Esophagus mucosa (tissue), 1 donor: ENCODE measurements around the gene SERPINA1. TPM values are rescaled to one million over a fixed set of nuclear protein-coding genes. Genes with fewer than 3 reads are reported as not detected.
"Not testable (repeated sequence)": the region's sequence is repeated elsewhere in the genome, so short reads cannot be mapped to it uniquely, and the experiment has no call there.

ENCODE experiments used
- ATAC-seq: fragments of 200-7000 bp; cut with Tn5 transposase; one replicate; pipeline ENCODE4 v1.9.1; 2020
- total RNA-seq: library from RNA; stranded (reverse); gene quantifications from one replicate; pipeline ENCODE4 v1.2.4, GENCODE V29; 2023
- donor health status: DM: yes; HTN: yes; CAD: no.

The SERPINA1 gene
- total RNA-seq, 1 donor from 2014 or later, result 4.3 TPM

DNA sequence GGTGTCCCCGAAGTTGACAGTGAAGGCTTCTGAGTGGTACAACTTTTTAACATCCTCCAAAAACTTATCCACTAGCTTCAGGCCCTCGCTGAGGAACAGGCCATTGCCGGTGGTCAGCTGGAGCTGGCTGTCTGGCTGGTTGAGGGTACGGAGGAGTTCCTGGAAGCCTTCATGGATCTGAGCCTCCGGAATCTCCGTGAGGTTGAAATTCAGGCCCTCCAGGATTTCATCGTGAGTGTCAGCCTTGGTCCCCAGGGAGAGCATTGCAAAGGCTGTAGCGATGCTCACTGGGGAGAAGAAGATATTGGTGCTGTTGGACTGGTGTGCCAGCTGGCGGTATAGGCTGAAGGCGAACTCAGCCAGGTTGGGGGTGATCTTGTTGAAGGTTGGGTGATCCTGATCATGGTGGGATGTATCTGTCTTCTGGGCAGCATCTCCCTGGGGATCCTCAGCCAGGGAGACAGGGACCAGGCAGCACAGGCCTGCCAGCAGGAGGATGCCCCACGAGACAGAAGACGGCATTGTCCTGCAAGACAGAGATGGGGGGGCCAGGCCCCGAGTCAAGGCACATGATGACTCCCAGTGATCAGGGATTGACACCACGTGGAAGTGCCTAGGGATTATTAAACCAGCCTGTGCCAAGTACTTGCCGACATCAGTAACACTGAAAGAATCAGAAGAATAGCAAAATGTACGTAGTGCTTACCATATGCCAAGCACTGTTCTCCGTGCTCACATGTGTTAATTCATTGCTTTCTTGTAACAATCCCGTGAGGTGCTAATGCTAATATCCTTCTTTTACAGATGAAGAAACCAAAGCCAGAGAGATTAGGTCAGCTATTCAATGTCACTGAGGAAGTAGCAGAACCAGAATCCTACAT, 5.4 kb downstream of the SERPINA1 start:
- no peak for ATAC-seq

DNA sequence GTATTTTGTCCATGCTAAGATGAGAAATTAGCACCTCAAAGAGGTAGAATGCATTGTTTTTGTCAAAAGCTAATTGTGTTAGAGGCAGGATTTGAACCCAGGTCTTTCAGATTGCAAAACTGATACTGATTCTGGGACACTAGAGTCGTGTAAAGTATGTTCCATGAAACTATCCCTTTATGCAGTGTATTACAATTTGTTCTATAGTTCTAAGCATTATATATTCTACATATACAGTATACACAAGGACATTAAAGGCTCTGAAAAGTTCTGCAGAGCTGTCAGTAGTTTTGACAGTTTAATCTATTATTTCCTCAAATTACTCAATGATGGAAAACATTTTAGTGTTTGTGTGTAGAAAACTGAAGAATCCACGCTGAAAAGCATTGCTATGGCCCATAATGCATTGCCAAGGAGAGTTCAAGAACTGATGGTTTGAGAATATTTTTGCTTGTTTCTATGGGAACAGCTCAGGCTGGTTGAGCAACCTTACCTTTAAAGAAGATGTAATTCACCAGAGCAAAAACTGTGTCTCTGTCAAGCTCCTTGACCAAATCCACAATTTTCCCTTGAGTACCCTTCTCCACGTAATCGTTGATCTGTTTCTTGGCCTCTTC, 6.2 kb downstream of the SERPINA1 start:
- no peak for ATAC-seq

DNA sequence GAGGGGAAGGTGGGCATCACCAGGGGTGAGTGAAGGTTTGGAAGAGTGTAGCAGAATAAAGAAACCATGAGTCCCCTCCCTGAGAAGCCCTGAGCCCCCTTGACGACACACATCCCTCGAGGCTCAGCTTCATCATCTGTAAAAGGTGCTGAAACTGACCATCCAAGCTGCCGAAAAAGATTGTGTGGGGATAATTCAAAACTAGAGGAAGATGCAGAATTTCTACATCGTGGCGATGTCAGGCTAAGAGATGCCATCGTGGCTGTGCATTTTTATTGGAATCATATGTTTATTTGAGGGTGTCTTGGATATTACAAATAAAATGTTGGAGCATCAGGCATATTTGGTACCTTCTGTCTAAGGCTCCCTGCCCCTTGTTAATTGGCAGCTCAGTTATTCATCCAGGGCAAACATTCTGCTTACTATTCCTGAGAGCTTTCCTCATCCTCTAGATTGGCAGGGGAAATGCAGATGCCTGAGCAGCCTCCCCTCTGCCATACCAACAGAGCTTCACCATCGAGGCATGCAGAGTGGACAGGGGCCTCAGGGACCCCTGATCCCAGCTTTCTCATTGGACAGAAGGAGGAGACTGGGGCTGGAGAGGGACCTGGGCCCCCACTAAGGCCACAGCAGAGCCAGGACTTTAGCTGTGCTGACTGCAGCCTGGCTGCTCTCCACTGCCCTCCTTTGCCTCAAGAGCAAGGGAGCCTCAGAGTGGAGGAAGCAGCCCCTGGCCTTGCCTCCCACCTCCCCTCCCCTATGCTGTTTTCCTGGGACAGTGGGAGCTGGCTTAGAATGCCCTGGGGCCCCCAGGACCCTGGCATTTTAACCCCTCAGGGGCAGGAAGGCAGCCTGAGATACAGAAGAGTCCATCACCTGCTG, 7.0 kb downstream of the SERPINA1 start:
- ATAC-seq, result no peak

DNA sequence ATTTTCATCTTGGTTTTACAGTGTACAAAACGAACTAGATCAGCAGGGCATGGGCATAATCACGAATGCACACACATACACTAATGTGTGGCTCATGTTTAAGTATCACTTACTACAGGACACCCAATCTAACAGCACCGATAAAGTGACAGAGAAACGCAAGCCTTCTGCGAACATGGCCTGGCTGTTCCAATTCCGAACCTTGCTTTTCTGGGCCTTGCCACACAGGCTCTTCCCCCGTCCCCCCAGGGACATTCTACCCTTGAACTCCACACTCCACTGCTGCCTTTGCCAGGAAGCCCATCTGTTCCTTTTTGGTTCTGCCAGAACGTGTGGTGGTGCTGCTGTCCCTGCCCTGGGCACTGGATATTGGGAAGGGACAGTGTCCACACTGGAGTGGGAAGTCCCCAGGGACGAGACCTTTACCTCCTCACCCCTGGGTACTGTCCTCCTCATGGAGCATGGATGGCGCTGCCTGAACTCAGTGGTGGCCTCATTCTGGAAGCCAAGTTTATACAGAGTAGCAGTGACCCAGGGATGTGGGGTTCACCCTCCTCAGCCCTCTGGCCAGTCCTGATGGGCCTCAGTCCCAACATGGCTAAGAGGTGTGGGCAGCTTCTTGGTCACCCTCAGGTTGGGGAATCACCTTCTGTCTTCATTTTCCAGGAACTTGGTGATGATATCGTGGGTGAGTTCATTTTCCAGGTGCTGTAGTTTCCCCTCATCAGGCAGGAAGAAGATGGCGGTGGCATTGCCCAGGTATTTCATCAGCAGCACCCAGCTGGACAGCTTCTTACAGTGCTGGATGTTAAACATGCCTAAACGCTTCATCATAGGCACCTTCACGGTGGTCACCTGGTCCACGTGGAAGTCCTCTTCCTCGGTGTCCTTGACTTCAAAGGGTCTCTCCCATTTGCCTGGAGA, 7.9 kb downstream of the SERPINA1 start:
- no peak for ATAC-seq

DNA sequence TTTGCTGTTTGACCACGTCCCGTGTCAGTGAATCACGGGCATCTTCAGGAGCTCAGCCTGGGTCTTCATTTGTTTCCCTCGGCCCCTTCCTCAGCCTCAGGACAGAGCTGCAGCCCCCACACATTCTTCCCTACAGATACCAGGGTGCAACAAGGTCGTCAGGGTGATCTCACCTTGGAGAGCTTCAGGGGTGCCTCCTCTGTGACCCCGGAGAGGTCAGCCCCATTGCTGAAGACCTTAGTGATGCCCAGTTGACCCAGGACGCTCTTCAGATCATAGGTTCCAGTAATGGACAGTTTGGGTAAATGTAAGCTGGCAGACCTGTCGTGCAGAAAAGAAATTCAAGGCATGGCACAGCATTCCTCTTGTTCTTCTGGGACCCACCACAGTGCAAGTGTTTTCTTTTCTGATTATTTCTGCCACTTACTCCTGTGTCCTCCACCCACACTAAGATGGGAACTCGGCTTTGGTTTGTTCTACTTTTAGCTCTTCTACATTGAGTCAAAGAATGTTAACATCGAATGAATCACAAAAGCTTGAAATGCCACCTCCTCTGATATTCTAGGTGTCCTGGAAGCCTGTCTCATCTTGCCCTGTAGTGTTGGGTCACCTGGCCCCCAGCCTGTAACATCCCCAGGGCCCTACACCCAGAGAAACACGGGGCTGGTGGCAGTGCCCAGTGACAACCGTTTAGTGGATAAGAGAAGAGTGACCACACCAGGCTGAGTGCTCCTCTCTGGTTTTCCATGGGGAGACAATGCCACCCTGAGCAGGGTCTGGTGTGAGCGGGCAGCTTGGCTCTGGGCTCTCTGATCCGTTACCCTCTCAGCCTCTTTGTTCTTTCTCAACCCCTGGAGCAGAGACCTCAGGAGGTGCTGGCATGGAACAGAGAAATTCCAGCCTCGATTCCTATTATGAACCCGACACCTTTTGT, 8.8 kb downstream of the SERPINA1 start:
- no peak for ATAC-seq

DNA sequence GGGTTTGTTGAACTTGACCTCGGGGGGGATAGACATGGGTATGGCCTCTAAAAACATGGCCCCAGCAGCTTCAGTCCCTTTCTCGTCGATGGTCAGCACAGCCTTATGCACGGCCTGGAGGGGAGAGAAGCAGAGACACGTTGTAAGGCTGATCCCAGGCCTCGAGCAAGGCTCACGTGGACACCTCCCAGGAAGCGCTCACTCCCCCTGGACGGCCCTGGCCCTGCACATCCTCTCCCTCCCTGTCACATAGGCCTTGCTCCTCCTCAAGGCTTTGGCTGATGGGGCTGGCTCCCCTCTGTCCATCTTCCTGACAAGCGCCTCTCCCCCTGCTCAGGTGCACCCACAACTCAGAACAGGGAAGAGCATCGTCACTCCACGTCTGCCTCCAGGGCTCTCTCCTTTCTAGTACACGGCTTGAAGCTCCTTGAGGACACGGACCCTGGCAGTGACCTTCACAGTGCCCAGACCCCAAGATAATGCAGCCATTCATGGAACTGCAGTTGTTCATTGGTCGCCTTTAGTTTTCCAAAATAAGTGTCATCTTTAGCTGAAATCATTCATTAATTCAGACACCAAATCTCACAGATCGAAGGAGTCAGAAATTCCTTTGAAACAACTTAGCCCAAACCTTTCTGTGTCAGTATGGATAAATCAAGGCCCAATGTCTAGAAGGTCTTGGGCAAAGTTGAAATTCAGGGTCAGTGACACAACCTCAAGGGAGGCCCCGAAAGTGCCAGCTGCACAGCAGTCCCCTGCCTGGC, 9.7 kb downstream of the SERPINA1 start:
- ATAC-seq, result no peak

DNA sequence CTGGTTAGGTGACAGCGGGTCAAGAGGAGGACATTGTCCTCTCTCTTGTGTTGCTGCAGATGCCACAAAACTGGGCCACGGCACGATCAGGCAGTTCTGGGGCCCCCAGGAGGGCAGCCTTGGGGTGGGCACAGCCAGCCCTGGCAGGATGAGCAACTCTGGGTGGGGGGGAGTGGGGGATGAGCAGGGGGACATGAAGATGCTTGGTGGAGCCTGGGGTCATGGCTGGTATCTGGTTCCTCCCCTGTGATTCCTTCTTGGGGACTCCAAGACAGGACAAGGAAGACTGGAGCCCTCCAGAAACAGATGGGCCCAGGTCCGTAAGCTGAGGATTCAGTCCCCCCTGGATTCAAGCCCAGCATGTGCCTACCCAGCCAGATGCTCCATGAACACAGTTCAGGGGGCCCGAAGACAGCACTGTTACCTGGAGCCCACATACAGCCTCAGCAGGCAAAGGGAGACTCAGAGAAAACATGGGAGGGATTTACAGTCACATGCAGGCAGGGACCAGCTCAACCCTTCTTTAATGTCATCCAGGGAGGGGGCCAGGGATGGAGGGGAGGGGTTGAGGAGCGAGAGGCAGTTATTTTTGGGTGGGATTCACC, 10.4 kb downstream of the SERPINA1 start:
- ATAC-seq, result no peak

DNA sequence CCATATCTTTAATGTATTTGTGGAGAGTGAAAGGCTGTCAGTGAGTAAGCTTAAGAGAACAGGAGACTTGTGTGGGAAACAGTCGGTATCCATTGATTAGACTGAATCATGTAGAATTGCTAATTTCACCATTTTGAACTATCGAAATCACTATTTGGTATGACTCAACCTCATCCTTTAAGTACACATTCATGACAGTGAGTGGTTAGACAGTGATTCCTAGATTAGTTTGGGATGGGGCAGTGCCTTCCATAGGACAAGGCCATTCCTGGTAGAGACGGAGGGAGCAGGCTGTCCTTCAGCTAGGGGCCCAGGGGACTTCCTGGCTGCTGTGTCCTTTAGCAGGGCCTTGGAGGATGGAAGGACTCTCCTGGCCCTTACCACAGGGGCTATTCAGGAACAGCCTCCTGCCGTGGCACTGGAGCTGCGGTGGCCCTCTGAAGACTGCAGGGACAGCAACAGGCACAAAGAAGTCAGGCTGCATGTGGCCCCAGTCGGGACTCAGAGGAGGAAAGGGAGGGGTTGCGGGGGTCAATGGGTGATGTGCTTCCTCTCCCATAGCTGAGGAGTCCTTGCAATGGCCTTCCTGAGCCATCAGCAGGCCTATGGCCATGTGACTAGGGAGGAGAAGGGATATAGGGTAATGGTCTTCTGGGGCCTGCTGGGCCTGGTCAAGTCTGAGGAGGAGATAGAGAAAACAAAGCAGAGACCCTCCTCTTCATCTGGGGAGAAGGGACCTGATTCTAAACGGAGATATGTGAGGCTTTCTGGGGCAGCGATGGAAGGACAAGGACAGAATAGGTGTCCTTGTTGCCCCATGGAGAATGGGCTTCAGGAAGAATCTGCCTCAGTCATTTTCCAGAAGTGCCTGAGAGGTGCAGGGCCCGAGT, 11.2 kb downstream of the SERPINA1 start:
- no peak for ATAC-seq

DNA sequence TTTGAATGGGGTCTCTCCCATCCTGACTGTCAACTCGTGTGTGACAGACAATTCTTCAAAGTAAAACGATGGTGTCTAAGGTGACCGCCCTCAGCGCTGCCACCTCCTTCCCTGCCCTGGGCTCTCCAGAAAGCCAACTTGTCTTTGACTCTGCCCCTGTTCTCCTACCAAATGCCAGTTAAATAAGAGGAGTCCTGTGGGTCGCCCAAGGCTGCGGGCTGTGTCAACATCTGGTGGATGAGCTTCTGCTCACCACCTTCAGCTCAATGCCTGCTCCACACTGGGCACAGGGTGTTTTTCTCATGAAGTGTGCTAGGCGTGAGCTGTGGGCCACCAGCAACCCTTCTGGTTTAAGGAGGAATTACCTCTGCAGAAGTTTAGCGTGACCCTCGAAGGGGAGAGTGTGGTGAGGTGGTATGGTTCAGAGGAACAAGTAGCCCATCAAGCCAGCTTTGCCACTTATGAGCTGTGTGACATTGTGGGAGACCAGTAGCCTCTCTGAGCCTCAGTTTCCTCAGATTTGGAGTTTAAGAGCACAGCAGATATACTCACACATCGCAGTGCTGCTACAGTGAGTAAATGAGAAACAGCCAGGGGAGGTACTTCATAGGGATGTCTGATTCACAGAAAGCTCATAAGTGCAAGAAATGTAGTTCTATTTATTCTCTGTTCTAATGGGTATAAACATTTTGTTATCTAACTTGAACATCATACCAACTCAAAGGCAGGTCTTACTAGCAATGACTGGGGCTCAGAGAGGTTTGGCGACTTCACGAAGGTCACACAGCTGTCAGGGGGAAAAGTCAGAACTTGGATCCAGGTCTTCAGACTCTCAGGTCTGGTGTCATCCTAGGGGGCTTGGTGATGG, 12.1 kb downstream of the SERPINA1 start:
- ATAC-seq, result no peak

DNA sequence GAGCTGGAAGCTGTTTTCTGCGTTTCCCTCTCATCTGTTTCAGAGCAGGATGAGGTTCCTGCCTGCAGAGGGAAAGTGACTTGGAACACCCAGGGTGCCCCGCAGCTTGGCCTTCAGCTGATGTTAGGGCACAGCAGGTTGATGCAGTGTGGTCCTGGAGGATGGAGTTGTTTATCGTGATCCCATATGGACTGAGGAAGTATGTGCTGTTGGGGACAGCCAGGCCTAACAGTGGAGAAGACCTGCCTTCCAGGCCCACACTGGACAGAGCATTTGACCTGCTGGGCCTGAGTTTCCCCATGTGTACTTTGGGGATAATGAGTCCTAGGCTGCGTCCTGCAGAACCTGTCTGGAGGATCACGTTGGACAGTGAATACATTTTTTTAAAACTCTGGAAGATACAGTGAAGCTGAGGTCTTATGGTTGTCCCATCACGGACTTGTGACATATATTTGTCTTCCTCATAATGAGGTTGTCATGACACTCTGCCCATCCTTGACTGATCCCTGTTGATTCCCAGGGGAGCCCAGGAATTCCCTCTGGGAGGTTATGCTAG, 12.8 kb downstream of the SERPINA1 start:
- ATAC-seq, result no peak

DNA sequence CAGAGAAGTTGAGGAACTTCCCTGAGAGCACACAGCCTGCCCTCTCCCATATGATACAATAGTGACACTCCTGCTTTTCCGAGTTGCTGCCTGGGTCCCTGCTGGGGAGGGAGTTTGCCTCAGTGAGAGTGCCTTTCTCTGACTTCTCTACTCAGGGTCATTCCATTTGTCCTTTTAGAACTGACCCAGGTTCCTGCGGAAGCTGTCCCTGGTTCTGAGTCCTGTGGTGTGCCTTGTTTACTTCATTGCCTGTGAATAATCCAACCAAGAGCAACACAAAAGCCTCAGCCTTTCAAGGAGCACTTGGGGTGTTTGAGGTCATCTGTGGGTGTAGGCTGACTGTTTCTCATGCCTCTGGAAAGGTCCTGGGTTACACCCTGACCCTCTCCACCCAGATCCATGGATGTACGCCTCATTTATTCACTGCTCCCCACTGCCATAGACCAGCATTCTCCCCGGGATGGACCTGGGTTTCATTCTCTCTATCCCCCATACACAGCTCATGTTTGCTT, 13.6 kb downstream of the SERPINA1 start:
- no peak for ATAC-seq

DNA sequence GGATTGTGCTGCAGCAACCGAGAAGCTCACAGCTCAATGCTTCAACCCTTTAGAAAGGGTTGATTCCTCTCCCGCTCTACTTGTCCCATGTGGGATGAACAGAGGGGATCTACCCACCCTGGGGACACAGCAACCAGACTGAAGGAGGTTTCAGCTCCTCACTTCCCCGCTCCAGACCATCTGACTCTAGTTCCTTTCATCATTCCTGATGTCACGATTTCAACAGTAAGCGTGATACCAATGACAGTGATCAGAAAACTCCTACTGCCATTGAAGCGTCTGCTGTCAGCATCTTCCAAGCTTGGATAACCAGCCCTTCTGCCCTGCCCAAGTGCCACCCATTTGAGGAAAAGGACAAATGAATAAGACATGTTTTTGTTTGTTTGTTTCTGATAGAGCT, 14.3 kb downstream of the SERPINA1 start:
- ATAC-seq, result no peak

DNA sequence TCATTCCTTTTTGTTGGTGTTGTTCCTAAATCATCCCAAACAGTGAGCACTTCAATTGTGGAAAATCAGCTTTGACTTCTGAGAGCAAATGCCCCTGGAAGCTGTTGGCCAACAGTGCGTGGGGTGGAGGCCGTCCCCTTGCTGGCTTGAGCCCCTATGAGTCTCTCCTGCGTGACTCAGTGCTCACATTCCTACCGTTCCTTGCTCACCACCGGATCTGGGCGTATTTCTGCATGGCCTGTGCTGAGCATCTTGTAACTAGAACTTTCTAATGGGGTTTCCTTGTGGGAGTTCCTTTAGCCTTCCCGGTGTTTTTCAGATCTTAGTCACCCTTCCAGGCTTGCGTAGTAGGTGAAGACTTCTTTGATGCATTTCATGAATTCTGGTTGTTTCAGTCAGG, 14.7 kb downstream of the SERPINA1 start:
- ATAC-seq, result peak; percentile 70

DNA sequence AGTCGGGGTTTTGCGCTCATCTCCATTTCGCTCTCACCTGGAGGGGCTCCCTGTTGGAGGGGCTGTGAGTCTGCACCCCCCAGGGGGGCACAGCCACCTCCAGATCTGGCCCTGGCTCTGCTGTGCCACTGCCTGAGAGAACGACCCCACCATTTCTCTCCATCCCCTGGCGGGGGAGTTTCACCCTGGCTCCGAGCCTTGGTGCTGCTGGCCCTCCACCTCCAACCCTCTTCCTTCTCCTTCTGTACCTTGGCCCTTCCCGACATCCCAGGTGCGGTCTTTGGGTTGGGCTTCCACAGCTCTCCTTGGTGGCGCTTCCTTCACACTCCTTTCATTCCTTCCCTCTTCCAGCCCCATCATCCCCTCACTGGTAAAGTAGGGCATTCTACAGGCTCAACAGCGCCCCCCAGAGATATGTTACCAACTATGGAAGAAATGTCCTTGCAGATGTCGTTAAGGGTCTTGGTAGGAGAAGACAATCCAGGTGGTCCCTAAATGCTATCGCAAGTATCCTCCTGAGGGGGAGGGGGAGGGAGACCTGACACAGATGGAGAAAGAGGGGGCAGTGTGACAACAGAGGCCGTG, 16.3 kb downstream of the SERPINA1 start:
- no peak for ATAC-seq

DNA sequence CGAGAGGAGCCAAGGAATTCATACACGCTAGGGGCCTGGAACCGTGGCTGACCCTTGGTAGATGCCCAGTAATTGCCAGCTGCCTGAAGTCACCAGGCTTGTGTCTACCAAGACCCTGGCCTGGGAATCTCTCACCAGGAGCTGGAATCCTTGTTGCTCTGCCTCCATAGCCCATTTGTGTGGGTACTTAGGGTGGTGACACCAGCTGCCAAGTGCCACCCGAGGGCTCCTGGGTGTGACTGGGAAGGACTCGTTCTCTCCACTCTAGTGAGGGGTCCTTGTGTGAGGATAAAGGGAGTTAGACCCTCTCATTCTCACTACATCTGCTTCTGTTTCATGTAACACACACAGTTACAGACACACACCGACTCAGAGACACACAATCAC, 17.9 kb downstream of the SERPINA1 start:
- ATAC-seq, result no peak

DNA sequence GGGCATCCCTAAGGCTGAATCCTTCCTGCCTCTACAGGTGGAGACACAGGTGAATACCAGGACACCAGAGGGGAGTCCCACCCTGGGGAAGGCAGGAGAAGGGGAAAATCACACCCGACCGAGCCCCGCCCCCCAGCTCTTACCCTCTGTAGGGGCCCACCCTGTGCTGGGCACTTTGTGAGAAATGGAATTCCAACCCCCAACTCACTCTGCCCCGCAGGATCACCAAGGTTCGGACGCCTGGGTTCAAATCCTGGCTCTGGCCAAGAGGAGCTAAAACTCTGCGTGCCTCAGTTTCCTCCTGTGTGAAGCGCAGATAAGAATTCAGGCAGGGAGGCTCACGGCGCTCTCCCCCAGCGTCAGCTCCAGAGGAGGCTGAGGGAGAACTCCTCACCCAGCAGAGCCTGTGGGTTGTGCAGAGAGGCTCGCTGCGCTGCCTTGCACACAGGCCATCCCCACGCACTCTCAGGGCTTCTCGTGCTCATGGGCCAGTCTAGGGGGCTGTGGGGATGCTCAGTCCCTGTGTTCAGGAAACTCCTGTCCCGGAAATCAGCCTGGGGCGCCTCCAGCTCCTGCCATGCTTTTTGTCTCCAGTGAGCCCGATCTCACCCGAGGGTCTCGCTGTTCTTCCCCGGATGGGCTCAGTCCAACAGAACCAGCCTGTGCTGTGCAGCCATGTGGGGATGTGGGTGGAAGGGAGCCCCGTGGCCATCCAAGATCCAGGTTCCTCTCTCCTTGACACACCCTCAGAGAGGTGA, 18.5 kb downstream of the SERPINA1 start:
- not testable (repeated sequence) for ATAC-seq
